GM12878 (cell line): ENCODE results near the gene TATDN2. TPM values are rescaled to one million over a fixed set of nuclear protein-coding genes. Genes with fewer than 3 reads are reported as not detected.

Source experiments
- ATAC-seq: fragments of 200-7000 bp; cut with Tn5 transposase; 3 replicates; pipeline ENCODE4 v1.9.1; 2020; ENCODE audit warnings: mild to moderate bottlenecking, moderate library complexity
- BruUV-seq: library from RNA; stranded (reverse); fragments of 400-500 nt; replicated peaks from 2 replicates; lab custom pipeline; 2021; lab: Mats Ljungman, UMichigan
- CTCF ChIA-PET: fragments of 300-600 bp; sonication (Branson Sonifier 250); formaldehyde crosslinking; extraction: SDS; loops from one replicate; lab custom pipeline; 2021; ENCODE audit warnings: inconsistent platforms; lab: Yijun Ruan, JAX
- POLR2A ChIA-PET: fragments of 350-600 bp; formaldehyde crosslinking; extraction: SDS; loops from one replicate; lab custom pipeline; 2021; ENCODE audit warnings: inconsistent platforms; lab: Charles Lee
- RAD21 ChIA-PET: fragments of 300-600 bp; sonication (Branson Sonifier 250); formaldehyde crosslinking; loops from one replicate; lab custom pipeline; 2023; ENCODE audit warnings: antibody characterized with exemption; ENCODE audit not compliant: unreplicated experiment; lab: Charles Lee
- SMC1A ChIA-PET: fragments of 300-600 bp; sonication (Branson Sonifier 250); formaldehyde crosslinking; loops from one replicate; lab custom pipeline; 2023; ENCODE audit not compliant: unreplicated experiment, uncharacterized antibody; lab: Charles Lee
- DNase-seq: peaks from one replicate; pipeline ENCODE4 v3.0.0-alpha.2; 2011; ENCODE audit warnings: low read depth, low spot score
- FAIRE-seq: peaks from 3 replicates; lab custom pipeline; 2011; peaks lifted over from hg19 to GRCh38; lab: Jason Lieb, UNC
- H2AFZ ChIP-seq: 2 replicates; pipeline ENCODE4 v1.6.0; 2011; ENCODE audit warnings: low read depth, low read length, control low read depth; ENCODE audit not compliant: control insufficient read depth
- H3K27ac ChIP-seq: 2 replicates; pipeline ENCODE4 v1.5.1; 2011; ENCODE audit warnings: control low read depth; ENCODE audit not compliant: control insufficient read depth, insufficient read depth
- H3K27me3 ChIP-seq, 2 experiments: replicated peaks in 1 of 2; 2 replicates each; pipeline versions ENCODE4 v1.6.0 to v1.6.1; 2011; ENCODE audit warnings: low read length in 1 of 2; ENCODE audit not compliant: control insufficient read depth in 2 of 2, insufficient read depth in 2 of 2
- H3K36me3 ChIP-seq, 2 experiments: 2 replicates each; pipeline ENCODE4 v1.5.1; 2011; ENCODE audit warnings: low read length in 1 of 2; ENCODE audit not compliant: control insufficient read depth in 2 of 2, insufficient read depth in 2 of 2
- H3K4me1 ChIP-seq: 2 replicates; pipeline ENCODE4 v1.6.1; 2011; ENCODE audit warnings: mild to moderate bottlenecking, low read length, moderate library complexity, mixed read lengths; ENCODE audit not compliant: control insufficient read depth, insufficient read depth
- H3K4me2 ChIP-seq: 2 replicates; pipeline ENCODE4 v1.6.0; 2011; ENCODE audit warnings: control low read depth; ENCODE audit not compliant: control insufficient read depth, insufficient read depth
- H3K4me3 ChIP-seq: fragments of 200-600 bp; sonication (generic); 2 replicates; pipeline ENCODE4 v1.5.1; 2016
- H3K79me2 ChIP-seq: 2 replicates; pipeline ENCODE4 v1.6.0; 2011; ENCODE audit warnings: low read length; ENCODE audit not compliant: control insufficient read depth, insufficient read depth
- H3K9ac ChIP-seq: 2 replicates; pipeline ENCODE4 v1.8.0; 2011; ENCODE audit warnings: low read length, control low read depth, mixed read lengths; ENCODE audit not compliant: control insufficient read depth, insufficient read depth
- H3K9me3 ChIP-seq: replicated peaks from 3 replicates; pipeline ENCODE4 v1.5.1; 2011; ENCODE audit warnings: mild to moderate bottlenecking, low read length; ENCODE audit not compliant: control insufficient read depth, insufficient read depth
- H4K20me1 ChIP-seq: 2 replicates; pipeline ENCODE4 v1.6.0; 2011; ENCODE audit not compliant: control insufficient read depth, insufficient read depth
- BCLAF1 ChIP-seq: fragments of 450-650 bp; IDR thresholded peaks from 2 replicates; pipeline ENCODE4 v1.6.1; 2017; ENCODE audit warnings: antibody characterized with exemption, mild to moderate bottlenecking, moderate library complexity
- CBX3 ChIP-seq: fragments of 200-600 bp; sonication (generic); IDR thresholded peaks from 2 replicates; pipeline ENCODE4 v1.6.1; 2016; ENCODE audit warnings: low read depth, borderline replicate concordance
- CEBPB ChIP-seq, 2 experiments: fragments of 150-350 bp in 1 of 2; IDR thresholded peaks; 2 replicates each; pipeline ENCODE4 v1.6.1; 2012 to 2014; ENCODE audit warnings: low read depth in 2 of 2, low read length in 2 of 2, borderline replicate concordance in 1 of 2, inconsistent platforms in 1 of 2
- EP300 ChIP-seq, 2 experiments: fragments of 150-350 bp in 1 of 2; IDR thresholded peaks; 2 replicates each; pipeline ENCODE4 v1.6.1; 2011 to 2012; ENCODE audit warnings: low read depth in 2 of 2, low read length in 2 of 2, borderline replicate concordance in 1 of 2, improper control_type of control experiment in 1 of 2, inconsistent platforms in 1 of 2; ENCODE audit not compliant: control insufficient read depth in 1 of 2
- MEF2B ChIP-seq: fragments of 450-650 bp; IDR thresholded peaks from 2 replicates; pipeline ENCODE4 v1.6.1; 2018; ENCODE audit warnings: mild to moderate bottlenecking, moderate library complexity; ENCODE audit not compliant: partially characterized antibody, poor library complexity, severe bottlenecking
- NFXL1 ChIP-seq: fragments of 450-650 bp; IDR thresholded peaks from 2 replicates; pipeline ENCODE4 v1.6.1; 2017; ENCODE audit warnings: antibody characterized with exemption, mild to moderate bottlenecking, borderline replicate concordance
- RAD21 ChIP-seq: IDR thresholded peaks from 2 replicates; pipeline ENCODE4 v1.6.1; 2011; ENCODE audit warnings: mild to moderate bottlenecking, low read depth, low read length, moderate library complexity; ENCODE audit not compliant: insufficient read depth
- SUZ12 ChIP-seq: fragments of 200-600 bp; sonication (generic); IDR thresholded peaks from one replicate; pipeline ENCODE4 v1.6.1; 2018; ENCODE audit warnings: antibody characterized with exemption, mild to moderate bottlenecking; ENCODE audit not compliant: unreplicated experiment
- ZBED1 ChIP-seq: IDR thresholded peaks from 2 replicates; pipeline ENCODE4 v1.6.1; 2016; ENCODE audit warnings: borderline replicate concordance
- ZNF384 ChIP-seq: IDR thresholded peaks from 2 replicates; pipeline ENCODE4 v1.6.1; 2012; ENCODE audit warnings: low read depth, mild to moderate bottlenecking, low read length, improper control_type of control experiment, borderline replicate concordance
- ZZZ3 ChIP-seq: IDR thresholded peaks from 2 replicates; pipeline ENCODE4 v1.6.1; 2011; ENCODE audit warnings: low read depth; ENCODE audit not compliant: control insufficient read depth, insufficient read length
- WGBS: methylation state at CpG from one replicate; pipeline ENCODE4 v1.1.6; 2016; ENCODE audit warnings: low lambda C conversion rate; ENCODE audit not compliant: insufficient replicate concordance, insufficient coverage; ENCODE audit errors: missing lambda C conversion rate; 5-methylcytosine and 5-hydroxymethylcytosine counted together
- in situ Hi-C: fragments of 300-500 bp; cut with MboI; formaldehyde crosslinking; loops from 9 replicates; pipeline ENCODE4 v1.14.3; 2018; ENCODE audit warnings: mixed read lengths
- intact Hi-C: fragments of 100-400 bp; cut with micrococcal nuclease; formaldehyde crosslinking; loops from one replicate; pipeline ENCODE4 v1.14.2; 2022; ENCODE audit not compliant: unreplicated experiment
- polyA plus RNA-seq, 11 experiments: library from polyadenylated mRNA; depleted of rRNA in 4 of 11; unstranded in 6 of 11; stranded (reverse) in 5 of 11; fragments of >200 nt; fragmentation: Nextera tagmentation in 4 of 11; fragmentation: Illumina TruSeq in 1 of 11; extraction: Ambion mirVana in 4 of 11; extraction: Trizol in 1 of 11; gene quantifications; 1 replicate in 1 of 11; 2 replicates in 10 of 11; pipeline versions ENCODE4 v1.2.1 to v1.2.3, GENCODE V29; 2011 to 2016; ENCODE audit warnings: inconsistent platforms in 2 of 11, missing spikeins in 2 of 11, low read depth in 1 of 11
- total RNA-seq, 4 experiments: library from RNA; depleted of rRNA in 3 of 4; stranded (reverse); fragments of >200 nt in 3 of 4; fragmentation: Illumina TruSeq in 1 of 4; extraction: Trizol in 1 of 4; gene quantifications; 2 replicates each; pipeline versions ENCODE4 v1.2.1 to v1.2.3, GENCODE V29; 2013 to 2021

The TATDN2 gene
- total and polyA plus RNA-seq, 10 of the 15 experiments (the other 5 are each of a cell fraction or from before 2014, with no cell fraction given), result 4.2 to 36.5 (median 15.8) TPM

DNA sequence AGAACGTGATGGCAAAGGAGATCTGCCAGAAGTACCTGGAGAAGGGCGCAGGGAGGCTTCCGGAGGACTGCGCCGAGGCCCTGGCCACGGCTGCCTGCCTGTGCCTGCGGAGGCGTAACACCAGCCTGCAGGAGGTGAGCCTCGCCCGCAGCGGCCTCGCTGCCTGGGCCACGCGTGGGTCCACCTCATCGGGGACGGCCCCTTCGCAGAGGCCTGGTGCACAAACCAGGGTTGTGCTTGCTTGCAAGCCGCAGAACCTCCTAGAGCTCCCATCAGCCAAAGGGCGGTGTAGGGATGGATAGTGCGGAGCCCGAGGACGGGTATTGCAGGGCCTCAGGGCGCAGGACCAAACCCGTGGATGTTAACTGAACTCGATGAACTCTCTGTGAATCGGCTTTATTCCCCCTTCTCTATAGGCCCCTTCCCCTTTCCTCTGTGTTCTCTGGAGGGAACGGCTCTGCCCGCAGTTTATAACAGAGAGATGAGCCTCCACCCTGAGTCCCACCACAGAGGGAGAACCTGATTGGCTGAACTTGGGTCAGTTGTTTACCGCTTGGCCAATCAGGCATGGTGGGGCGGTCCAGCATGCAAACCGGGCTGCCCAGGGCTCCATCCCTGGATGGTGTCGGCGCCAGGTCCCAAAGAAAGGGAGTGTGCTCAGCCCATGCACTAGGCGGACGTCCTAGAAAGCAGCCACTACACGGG lies 13.6 kb upstream of the TATDN2 start (continued):
- TF ChIP-seq MEF2B (no peak), ZBED1 (no peak), CBX3 (no peak), SUZ12 (no peak), ZNF384 (no peak), BCLAF1 (no peak)

DNA sequence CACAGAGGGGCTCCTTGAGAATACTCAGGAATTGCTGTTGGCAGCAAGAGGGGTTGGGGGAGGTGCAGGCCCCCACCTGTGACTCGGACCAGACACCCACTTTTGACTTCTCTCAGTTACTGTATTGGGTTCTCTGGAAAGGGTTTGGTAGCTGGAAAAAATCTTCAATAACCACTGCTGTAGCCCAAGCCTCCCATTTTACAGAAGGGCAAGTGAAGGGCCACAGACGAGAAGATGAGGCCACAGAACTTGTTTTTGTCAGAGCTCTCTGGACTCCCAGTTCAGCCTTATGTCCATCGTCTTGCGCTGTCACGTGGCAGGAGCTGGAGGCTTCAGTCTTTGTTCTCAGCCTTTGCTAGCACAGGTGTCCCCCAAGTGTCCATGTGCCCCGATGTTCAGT lies 12.7 kb upstream of the TATDN2 start:
- intact Hi-C loops, result no loop called here
- ChIA-PET RAD21 (no interaction called here), CTCF (no interaction called here), POLR2A (interaction anchor here (0.5 kb wide), 1 partner anchor 27 kb away, joined by 6 read pairs; no protein-coding TSS in a partner anchor), SMC1A (no interaction called here)
- H4K20me1 ChIP-seq, result no peaks in the 10 kb centered on the region
- no peak overlapping the region for H2AFZ ChIP-seq
- no peaks in the 10 kb centered on the region for H3K79me2 ChIP-seq
- in situ Hi-C loops, result no loop called here
- H3K4me2 ChIP-seq, result no peak overlapping the region
- TF ChIP-seq EP300 (IDR thresholded peaks at IDR 0.05; ENCODE audit: borderline replicate concordance in 1 of 2, control insufficient read depth in 1 of 2, low read depth in 2 of 2, low read length in 2 of 2) (no peak), RAD21 (no peak), CEBPB (IDR thresholded peaks at IDR 0.05; ENCODE audit: borderline replicate concordance in 1 of 2, low read depth in 2 of 2, low read length in 2 of 2) (no peak), NFXL1 (no peak), ZZZ3 (no peak)
- no peak overlapping the region for H3K9ac ChIP-seq
- no TSS peak for BruUV-seq
- ATAC-seq (no peak), DNase-seq (no peak), FAIRE-seq (no peak)
- no peaks in the 10 kb centered on the region for H3K9me3 ChIP-seq
- peaks cover 2 to 3% of the 10 kb centered on the region in 2 experiments; a peak in 1 of 4 replicates for H3K36me3 ChIP-seq
- WGBS, result 72% methylated on average over 6 of the region's 6 CpGs
- no peak overlapping the region for H3K4me3 ChIP-seq
- H3K27ac ChIP-seq, result no peak overlapping the region
- no peaks in the 10 kb centered on the region for H3K27me3 ChIP-seq
- H3K4me1 ChIP-seq, result no peaks in the 10 kb centered on the region
